ENCODE results near the gene RRBP1. TPM values are rescaled to one million over a fixed set of nuclear protein-coding genes. Genes with fewer than 3 reads are reported as not detected.

Gene RRBP1
- total RNA-seq, 1 experiment from 2014 or later = 75.9 TPM

DNA sequence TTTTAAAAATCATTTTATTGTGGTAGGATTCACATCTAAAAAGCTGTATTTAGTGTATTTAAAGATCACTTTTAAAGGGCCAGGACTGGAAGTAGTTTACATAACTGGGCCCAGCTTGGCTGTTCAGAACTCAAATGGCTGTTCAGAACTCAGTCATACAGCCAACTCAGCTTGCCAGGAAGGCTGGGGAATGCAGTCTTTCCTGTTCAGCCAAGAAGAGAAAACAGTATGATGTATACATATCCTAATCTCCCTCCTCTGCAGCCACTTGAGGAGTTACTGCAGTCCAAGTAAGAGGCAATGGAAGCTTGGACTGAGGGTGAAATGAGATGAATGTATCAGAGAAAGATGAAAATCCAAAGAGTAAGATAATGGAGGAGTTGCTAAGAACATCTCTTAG, 87.6 kb downstream of the RRBP1 start:
- POLR2A ChIA-PET (ENCODE audit: low non-redundant PET) = no interaction called here
- no peak for DNase-seq (ENCODE audit: low spot score)
- Histone ChIP-seq H3K27me3 (replicated peaks; ENCODE audit: insufficient read depth, low read depth, low read length, poor library complexity) (no peaks in the 10 kb centered on the region), H3K36me3 (ENCODE audit: insufficient read depth, low read length, poor library complexity, severe bottlenecking) (no peaks in the 10 kb centered on the region), H3K4me3 (ENCODE audit: low read depth, low read length, poor library complexity, severe bottlenecking) (no peak overlapping the region), H3K4me1 (ENCODE audit: insufficient read depth, low read length, poor library complexity, severe bottlenecking) (peaks cover 10% of the 10 kb centered on the region), H3K27ac (ENCODE audit: low read depth, low read length, poor library complexity, severe bottlenecking) (no peak overlapping the region), H3K9me3 (ENCODE audit: low read depth, low read length, poor library complexity, severe bottlenecking) (no peaks in the 10 kb centered on the region)
- no peak for TF ChIP-seq EZH2 (IDR thresholded peaks at IDR 0.05; ENCODE audit: borderline replicate concordance, low read depth, low read length, poor library complexity, severe bottlenecking)
- no peak for TF ChIP-seq CTCF (conservative IDR thresholded peaks at IDR 0.05; ENCODE audit: low read depth, low read length)
- no TSS peak for BruUV-seq (replicated peaks)
- CTCF ChIA-PET = no interaction called here
- intact Hi-C loops (cut with micrococcal nuclease; ENCODE audit: unreplicated experiment) = no loop called here

- no peaks in the 10 kb centered on the region for H3K9me3 ChIP-seq (ENCODE audit: low read depth, low read length, poor library complexity, severe bottlenecking)
- intact Hi-C loops (cut with micrococcal nuclease; ENCODE audit: unreplicated experiment) = no loop called here
- no TSS peak for BruUV-seq (replicated peaks)
- no peak for DNase-seq (ENCODE audit: low spot score)
- TF ChIP-seq CTCF (conservative IDR thresholded peaks at IDR 0.05; ENCODE audit: low read depth, low read length) (no peak), EZH2 (IDR thresholded peaks at IDR 0.05; ENCODE audit: borderline replicate concordance, low read depth, low read length, poor library complexity, severe bottlenecking) (no peak)
- ChIA-PET CTCF (no interaction called here), POLR2A (ENCODE audit: low non-redundant PET) (no interaction called here)
- H3K27me3 ChIP-seq (replicated peaks; ENCODE audit: insufficient read depth, low read depth, low read length, poor library complexity) = no peaks in the 10 kb centered on the region
- H3K36me3 ChIP-seq (ENCODE audit: insufficient read depth, low read length, poor library complexity, severe bottlenecking) = no peaks in the 10 kb centered on the region
- peaks cover 12% of the 10 kb centered on the region for H3K4me1 ChIP-seq (ENCODE audit: insufficient read depth, low read length, poor library complexity, severe bottlenecking)
- no peak overlapping the region for H3K27ac ChIP-seq (ENCODE audit: low read depth, low read length, poor library complexity, severe bottlenecking)
- no peak overlapping the region for H3K4me3 ChIP-seq (ENCODE audit: low read depth, low read length, poor library complexity, severe bottlenecking)
These were observed 88.1 kb downstream of the RRBP1 start for GRCh38 chr20:17593902-17594301.

DNA sequence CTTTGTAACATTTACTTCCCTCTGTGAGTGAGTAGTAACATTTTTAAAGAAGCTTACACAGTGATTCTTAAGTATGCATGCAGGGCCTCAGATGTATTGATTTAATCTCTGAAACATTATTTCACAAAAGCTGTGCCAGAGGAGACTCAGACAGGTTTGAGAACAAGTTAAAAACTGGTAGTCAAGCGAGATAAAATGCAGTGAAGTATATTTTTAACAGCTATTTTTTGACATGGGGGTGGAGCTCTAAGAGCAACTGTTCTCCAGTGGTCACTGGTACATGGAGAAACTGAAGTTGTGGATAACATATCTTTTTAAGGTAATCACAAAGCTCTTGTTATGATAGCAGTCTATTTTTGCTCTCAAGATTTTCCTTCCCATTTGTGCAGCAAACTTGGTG, 91.8 kb downstream of the RRBP1 start:
- Histone ChIP-seq H3K9me3 (ENCODE audit: low read depth, low read length, poor library complexity, severe bottlenecking) (no peaks in the 10 kb centered on the region), H3K27ac (ENCODE audit: low read depth, low read length, poor library complexity, severe bottlenecking) (no peak overlapping the region), H3K27me3 (replicated peaks; ENCODE audit: insufficient read depth, low read depth, low read length, poor library complexity) (no peaks in the 10 kb centered on the region), H3K4me3 (ENCODE audit: low read depth, low read length, poor library complexity, severe bottlenecking) (no peak overlapping the region), H3K36me3 (ENCODE audit: insufficient read depth, low read length, poor library complexity, severe bottlenecking) (no peaks in the 10 kb centered on the region), H3K4me1 (ENCODE audit: insufficient read depth, low read length, poor library complexity, severe bottlenecking) (peaks cover 12% of the 10 kb centered on the region)
- BruUV-seq (replicated peaks) = no TSS peak
- TF ChIP-seq CTCF (conservative IDR thresholded peaks at IDR 0.05; ENCODE audit: low read depth, low read length) (no peak), EZH2 (IDR thresholded peaks at IDR 0.05; ENCODE audit: borderline replicate concordance, low read depth, low read length, poor library complexity, severe bottlenecking) (no peak)
- intact Hi-C loops (cut with micrococcal nuclease; ENCODE audit: unreplicated experiment) = no loop called here
- DNase-seq (ENCODE audit: low spot score) = no peak
- ChIA-PET POLR2A (ENCODE audit: low non-redundant PET) (interaction anchor here (0.7 kb wide), 1 partner anchor 823 kb away, joined by 3 read pairs; no protein-coding TSS in a partner anchor), CTCF (interaction anchor here (1.0 kb wide), 1 partner anchor 53 kb away, joined by 3 read pairs; no protein-coding TSS in a partner anchor)
